ENCODE measurements around the gene ASB6. TPM values are rescaled to one million over a fixed set of nuclear protein-coding genes. Genes with fewer than 3 reads are reported as not detected.
"Not testable (repeated sequence)": the region's sequence is repeated elsewhere in the genome, so short reads cannot be mapped to it uniquely, and the experiment has no call there.

The ASB6 gene
- total and polyA plus RNA-seq, 7 donors, result 8.4 to 20.8 (median 9.7) TPM

DNA sequence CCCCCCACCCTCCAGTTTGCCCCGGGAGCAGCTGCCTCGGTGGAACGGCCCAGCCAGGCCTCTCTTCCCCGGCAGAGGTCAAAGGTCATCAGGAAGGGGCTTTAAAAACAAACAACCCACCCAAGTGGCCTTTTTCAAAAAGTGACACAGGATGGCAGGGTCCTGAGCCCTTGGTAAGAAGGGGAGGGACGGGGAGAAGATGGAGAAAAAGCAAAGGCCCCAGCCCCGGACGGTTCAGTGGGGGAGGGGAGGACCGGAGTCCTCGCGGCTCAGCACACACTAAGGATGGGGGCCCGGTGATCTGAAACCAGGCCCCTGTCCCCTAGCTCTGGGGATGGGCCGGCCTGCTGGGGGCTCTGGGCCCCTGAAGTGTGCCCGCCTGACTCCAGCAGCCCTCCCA, 24.6 kb upstream of the ASB6 start:
- peak overlapping the region in 1 of 4 donors; percentile 46 for H3K27ac ChIP-seq
- peak overlapping the region in 3 of 4 donors; percentile 21 to 43 (median 36) for H3K4me3 ChIP-seq
- intact Hi-C loops (cut with DNase I), result loop anchor here (5.0 kb wide), 1 partner anchor 46 kb away; no protein-coding TSS in a partner anchor
- 18 to 27% methylated on average over 13 of the region's 13 CpGs for WGBS, 2 donors
- TF ChIP-seq POLR2AphosphoS5 (IDR thresholded peaks at IDR 0.05), result no peak
- TF ChIP-seq, protein P1, sequence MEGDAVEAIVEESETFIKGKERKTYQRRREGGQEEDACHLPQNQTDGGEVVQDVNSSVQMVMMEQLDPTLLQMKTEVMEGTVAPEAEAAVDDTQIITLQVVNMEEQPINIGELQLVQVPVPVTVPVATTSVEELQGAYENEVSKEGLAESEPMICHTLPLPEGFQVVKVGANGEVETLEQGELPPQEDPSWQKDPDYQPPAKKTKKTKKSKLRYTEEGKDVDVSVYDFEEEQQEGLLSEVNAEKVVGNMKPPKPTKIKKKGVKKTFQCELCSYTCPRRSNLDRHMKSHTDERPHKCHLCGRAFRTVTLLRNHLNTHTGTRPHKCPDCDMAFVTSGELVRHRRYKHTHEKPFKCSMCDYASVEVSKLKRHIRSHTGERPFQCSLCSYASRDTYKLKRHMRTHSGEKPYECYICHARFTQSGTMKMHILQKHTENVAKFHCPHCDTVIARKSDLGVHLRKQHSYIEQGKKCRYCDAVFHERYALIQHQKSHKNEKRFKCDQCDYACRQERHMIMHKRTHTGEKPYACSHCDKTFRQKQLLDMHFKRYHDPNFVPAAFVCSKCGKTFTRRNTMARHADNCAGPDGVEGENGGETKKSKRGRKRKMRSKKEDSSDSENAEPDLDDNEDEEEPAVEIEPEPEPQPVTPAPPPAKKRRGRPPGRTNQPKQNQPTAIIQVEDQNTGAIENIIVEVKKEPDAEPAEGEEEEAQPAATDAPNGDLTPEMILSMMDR (IDR thresholded peaks at IDR 0.05), result no peak
- no peak for TF ChIP-seq POLR2A (IDR thresholded peaks at IDR 0.05)
- no peak for TF ChIP-seq EP300 (IDR thresholded peaks at IDR 0.05)
- peaks cover 15 to 42% (median 23%) of the 10 kb centered on the region in 3 donors for H3K27me3 ChIP-seq
- no peak for DNase-seq
- H3K4me1 ChIP-seq, result peaks cover 0 to 18% (median 15%) of the 10 kb centered on the region in 4 donors
- no peaks in the 10 kb centered on the region for H3K36me3 ChIP-seq
- H3K9me3 ChIP-seq, result no peaks in the 10 kb centered on the region

DNA sequence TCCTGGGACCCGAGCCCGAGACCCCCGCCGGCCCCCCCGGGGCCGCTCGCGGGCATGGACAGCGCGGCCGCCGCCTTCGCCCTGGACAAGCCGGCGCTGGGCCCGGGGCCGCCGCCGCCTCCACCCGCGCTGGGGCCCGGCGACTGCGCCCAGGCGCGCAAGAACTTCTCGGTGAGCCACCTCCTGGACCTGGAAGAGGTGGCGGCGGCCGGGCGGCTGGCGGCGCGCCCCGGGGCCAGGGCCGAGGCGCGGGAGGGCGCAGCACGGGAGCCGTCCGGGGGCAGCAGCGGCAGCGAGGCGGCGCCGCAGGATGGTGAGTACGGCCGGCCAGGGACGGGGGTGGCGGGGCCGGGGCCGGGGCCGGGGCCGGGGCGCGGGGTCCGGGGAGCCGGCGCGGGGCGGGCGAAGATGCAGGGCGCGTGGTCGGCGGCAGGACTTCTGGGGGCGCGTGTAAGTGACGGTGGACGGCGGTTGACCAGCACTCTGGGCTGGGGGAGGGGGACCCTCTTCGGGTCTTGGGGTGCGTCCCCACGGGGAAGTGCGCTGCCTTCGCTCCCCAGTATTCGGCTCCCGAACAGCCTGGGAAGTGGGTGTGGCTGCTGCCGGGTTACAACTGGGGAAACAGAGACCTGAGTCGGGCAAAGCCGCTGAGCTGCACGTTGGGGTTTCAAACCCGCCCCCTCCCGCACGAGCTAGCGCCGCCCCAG, 24.0 kb upstream of the ASB6 start:
- intact Hi-C loops (cut with DNase I), result loop anchor here (5.0 kb wide), 1 partner anchor 46 kb away; no protein-coding TSS in a partner anchor
- TF ChIP-seq EP300 (IDR thresholded peaks at IDR 0.05), result no peak
- TF ChIP-seq, protein P1 (IDR thresholded peaks at IDR 0.05), result no peak
- no peak for TF ChIP-seq POLR2A (IDR thresholded peaks at IDR 0.05)
- TF ChIP-seq POLR2AphosphoS5 (IDR thresholded peaks at IDR 0.05), result no peak
- Histone ChIP-seq H3K36me3 (no peaks in the 10 kb centered on the region), H3K4me1 (peaks cover 0 to 18% (median 15%) of the 10 kb centered on the region in 4 donors), H3K27ac (peak overlapping the region in 1 of 4 donors; percentile 46), H3K4me3 (peak overlapping the region in 3 of 4 donors; percentile 36 to 43 (median 41)), H3K9me3 (no peaks in the 10 kb centered on the region), H3K27me3 (peaks cover 15 to 42% (median 23%) of the 10 kb centered on the region in 3 donors)
- 5% methylated on average over 88 of the region's 88 CpGs for WGBS, 2 donors
- DNase-seq, result no peak

DNA sequence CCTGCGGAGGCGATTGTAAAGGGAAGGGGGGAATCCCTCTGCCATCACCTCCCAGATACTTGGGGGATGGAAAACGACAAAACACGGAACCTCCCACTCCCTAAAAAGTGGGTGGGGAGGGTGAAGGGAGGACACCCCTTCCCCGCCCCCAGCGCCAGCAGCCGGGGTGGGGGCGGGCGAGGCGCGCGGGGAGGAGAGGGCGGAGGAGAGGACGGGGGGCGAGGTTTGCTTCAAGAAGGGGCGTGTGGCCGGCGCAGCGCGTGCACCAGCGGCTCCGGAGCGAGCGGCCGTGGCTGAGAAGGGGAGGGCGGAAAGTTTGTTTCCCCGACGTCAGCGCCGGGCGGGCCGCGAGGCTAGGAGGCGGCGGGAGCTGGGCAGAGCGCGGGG, 23.4 kb upstream of the ASB6 start, which contains the start of gene PRRX2:
TSS of gene PRRX2 (plus strand) at position 259 of the 387 bp plus-strand sequence. CDS start 221 bp downstream, outside the sequence.
- TF ChIP-seq EP300 (IDR thresholded peaks at IDR 0.05) (no peak), POLR2AphosphoS5 (IDR thresholded peaks at IDR 0.05) (no peak), POLR2A (IDR thresholded peaks at IDR 0.05) (no peak)
- TF ChIP-seq, protein P1 (IDR thresholded peaks at IDR 0.05), result no peak
- H3K36me3 ChIP-seq, result no peaks in the 10 kb centered on the region
- 1% methylated on average over 37 of the region's 37 CpGs for WGBS, 2 donors
- H3K27me3 ChIP-seq, result peaks cover 15 to 42% (median 23%) of the 10 kb centered on the region in 3 donors
- peaks cover 0 to 18% (median 15%) of the 10 kb centered on the region in 4 donors for H3K4me1 ChIP-seq
- H3K9me3 ChIP-seq, result no peaks in the 10 kb centered on the region
- H3K27ac ChIP-seq, result peak within 1 kb of the TSS in 2 of 4 donors; percentile 25 to 46
- intact Hi-C loops (cut with DNase I), result loop anchor here (5.0 kb wide), 1 partner anchor 47 kb away; no protein-coding TSS in a partner anchor
- DNase-seq, result no peak
- H3K4me3 ChIP-seq, result peak within 1 kb of the TSS in 3 of 4 donors; percentile 36 to 43 (median 41)

DNA sequence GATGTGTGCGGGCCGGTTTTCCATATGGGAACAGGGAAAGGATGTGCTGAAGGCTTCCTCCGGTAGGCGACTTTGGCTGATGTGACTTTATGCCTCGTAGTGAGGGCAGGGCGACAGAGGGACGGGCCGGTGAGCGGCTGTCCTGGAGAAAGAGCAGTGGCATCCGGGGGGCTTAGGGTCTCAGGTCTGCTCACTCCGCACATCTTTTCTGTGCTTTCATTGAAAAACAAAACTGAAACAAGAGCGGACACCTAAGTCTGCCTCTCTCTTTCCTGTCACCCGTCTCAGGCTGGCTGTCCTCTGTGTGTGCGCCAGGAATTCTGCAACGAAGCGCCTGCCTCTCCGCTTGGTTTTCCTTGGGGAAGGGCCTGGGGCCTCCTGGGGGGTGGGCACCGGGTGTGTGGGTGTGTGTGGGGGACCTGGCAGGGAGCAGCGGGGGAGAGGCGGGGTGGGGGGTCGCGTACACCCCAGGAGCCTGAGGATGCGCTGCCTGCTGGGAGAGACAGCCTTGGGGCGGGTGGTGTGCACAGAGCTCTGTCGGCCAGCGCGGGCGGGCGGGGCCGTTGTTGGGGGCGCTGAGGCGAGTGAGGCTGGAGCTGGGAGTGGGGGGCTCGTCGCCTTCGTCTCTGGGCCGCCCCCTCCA, 22.9 kb upstream of the ASB6 start:
- H3K9me3 ChIP-seq, result no peaks in the 10 kb centered on the region
- 9% methylated on average over 36 of the region's 36 CpGs for WGBS, 2 donors
- no peaks in the 10 kb centered on the region for H3K36me3 ChIP-seq
- intact Hi-C loops (cut with DNase I), result loop anchor here (5.0 kb wide), 1 partner anchor 47 kb away; no protein-coding TSS in a partner anchor
- DNase-seq, result no peak
- no peak for TF ChIP-seq POLR2A (IDR thresholded peaks at IDR 0.05)
- peaks cover 15 to 42% (median 23%) of the 10 kb centered on the region in 3 donors for H3K27me3 ChIP-seq
- peaks cover 0 to 18% (median 15%) of the 10 kb centered on the region in 4 donors for H3K4me1 ChIP-seq
- H3K27ac ChIP-seq, result peak overlapping the region in 1 of 4 donors; percentile 25
- peak overlapping the region in 3 of 4 donors; percentile 36 to 43 (median 41) for H3K4me3 ChIP-seq

DNA sequence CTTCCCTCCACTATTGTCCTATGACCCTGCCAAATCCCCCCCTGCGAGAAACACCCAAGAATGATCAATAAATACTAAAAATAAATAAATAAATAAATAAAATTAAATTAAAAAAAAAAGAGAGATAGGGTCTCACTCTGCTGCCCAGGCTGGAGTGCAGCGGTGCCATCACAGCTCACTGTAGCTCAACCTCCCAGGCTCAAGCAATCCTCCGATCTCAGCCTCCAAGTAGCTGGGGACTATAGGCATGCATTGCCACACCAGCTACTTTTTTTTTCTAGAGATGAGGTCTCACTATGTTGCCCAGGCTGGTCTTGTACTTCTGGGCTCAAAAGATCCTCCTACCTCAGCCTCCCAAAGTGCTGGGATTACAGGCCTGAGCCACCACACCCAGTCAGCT, 20.3 kb upstream of the ASB6 start:
- peaks cover 0 to 18% (median 15%) of the 10 kb centered on the region in 4 donors for H3K4me1 ChIP-seq
- H3K36me3 ChIP-seq; H3K27ac ChIP-seq; H3K4me3 ChIP-seq; H3K9me3 ChIP-seq; intact Hi-C loops (cut with DNase I); DNase-seq: not testable (repeated sequence)
- peaks cover 15 to 31% (median 21%) of the 10 kb centered on the region in 3 donors for H3K27me3 ChIP-seq
- 63 to 78% methylated on average over 3 of the region's 3 CpGs for WGBS, 2 donors

Measured in sigmoid colon (tissue), 7 donors.